IPS-NIHi7 (cell line): ENCODE data around the gene SKOR1.

ENCODE experiments used
- DNase-seq: peaks from one replicate; pipeline ENCODE4 v3.0.0; 2012; ENCODE audit warnings: mixed read lengths; ENCODE audit errors: extremely low spot score

Gene SKOR1

DNA sequence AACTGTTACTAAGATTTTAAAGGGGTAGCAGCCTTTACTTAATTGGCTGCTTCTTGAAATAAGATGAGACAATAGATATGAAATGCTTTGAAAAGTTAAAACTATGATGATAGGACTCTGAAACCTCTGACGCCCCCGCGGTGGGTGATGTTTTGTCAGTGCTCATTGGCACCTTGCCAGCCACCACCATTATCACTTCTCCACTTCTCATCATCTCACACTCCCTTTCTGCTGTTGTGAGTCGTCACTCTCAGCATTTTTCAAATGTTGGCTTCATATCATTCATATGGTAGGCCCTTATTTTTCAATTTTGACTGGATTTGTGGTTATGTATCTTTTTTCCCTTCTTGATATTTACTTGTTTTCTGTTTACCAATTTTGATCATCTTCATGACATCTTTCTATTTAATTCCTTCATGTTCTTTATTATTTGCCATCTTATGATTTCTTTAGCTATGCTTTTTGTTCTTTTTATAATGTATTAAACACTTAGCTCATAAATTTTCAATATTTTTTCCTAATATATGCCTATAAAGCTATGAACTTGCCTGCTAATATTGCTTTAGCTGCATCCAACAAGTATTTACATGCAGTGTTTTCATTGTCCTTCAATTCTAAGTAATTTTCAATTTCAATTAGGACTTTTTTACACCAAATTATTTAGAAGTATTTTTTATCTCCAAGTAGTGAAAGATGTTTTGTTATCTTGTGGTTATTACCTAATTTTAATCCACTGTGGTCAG, 30.3 kb upstream of the SKOR1 start:
- no peak for DNase-seq

DNA sequence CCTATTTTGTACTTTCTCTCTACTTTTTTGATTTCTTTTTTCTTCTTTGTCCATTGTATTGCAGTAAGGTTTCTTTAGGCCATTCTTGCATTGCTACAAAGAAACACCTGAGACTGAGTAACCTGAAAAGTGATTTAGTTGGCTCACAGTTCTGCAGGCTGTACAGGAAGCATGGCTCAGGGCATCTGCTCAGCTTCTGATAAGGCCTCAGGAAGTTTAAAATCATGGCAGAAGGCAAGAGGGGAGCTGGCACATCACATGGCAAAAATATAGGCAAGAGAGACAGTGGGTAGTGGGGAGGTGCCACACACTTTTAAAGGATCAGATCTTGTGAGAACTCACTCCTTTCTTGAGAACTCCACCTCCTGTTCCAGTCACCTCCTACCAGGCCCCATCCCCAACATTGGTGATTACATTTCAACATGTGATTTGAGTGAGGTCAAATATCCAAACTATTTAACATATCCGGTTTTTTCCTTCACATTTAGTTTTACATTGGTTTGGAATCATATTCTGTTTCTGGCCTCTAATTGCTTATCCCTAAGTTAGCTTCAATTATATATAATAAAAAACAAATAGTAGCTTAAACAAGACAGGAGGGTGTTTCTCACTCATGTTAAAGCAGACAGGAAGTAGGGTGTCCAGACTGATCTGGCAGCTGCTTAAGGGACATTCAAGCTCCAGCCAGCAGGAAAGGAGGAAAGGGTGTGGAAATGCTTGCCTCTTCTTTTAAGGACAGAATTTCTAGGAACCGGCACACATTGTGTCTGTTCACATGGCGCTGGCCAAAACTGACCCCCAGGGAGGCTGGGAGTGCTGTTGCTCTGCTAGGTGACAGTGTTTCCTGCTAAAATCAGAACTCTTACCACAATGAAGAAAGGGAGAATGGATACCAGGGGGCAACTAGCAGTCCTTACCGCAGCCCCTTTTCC, 28.8 kb upstream of the SKOR1 start:
- no peak for DNase-seq

DNA sequence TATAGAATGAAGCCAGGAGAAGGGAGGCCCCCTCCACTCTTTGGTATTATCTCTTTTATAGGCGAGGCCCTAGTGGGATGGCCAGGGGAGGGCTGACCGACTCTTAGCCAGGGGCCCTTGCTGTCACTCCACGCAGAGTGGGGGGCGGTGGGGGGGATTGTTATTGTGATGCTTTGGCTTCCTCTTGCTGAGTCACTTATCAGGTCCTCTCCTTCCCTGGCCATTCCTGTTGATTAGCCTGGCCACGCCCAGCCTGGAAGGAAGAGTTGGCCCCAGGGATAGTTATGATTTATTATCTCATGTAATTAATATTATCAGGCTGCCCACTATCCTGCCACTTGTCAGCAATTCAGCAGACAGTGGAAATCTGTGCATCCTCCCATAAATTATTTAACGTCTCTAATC, 25.5 kb upstream of the SKOR1 start:
- no peak for DNase-seq

DNA sequence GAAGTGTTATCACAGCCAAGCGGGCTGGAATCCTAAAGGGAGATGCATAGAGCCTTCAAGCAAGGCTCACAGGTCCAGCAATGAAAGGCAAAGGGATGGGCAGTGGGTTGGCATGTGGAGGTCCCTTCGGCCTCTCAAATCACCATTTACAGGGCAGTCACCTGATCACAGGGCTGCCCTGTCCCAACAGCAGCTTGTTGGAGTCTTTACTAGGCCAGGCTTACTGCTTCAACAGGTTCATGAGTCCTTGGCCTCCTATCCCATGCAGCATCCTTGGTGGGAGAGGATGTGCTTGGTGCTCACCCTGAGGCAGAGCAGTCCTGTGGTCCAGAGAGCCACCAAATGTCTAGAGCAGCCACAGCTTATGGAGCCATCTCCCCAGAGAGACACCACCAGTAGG, 24.2 kb upstream of the SKOR1 start:
- no peak for DNase-seq

DNA sequence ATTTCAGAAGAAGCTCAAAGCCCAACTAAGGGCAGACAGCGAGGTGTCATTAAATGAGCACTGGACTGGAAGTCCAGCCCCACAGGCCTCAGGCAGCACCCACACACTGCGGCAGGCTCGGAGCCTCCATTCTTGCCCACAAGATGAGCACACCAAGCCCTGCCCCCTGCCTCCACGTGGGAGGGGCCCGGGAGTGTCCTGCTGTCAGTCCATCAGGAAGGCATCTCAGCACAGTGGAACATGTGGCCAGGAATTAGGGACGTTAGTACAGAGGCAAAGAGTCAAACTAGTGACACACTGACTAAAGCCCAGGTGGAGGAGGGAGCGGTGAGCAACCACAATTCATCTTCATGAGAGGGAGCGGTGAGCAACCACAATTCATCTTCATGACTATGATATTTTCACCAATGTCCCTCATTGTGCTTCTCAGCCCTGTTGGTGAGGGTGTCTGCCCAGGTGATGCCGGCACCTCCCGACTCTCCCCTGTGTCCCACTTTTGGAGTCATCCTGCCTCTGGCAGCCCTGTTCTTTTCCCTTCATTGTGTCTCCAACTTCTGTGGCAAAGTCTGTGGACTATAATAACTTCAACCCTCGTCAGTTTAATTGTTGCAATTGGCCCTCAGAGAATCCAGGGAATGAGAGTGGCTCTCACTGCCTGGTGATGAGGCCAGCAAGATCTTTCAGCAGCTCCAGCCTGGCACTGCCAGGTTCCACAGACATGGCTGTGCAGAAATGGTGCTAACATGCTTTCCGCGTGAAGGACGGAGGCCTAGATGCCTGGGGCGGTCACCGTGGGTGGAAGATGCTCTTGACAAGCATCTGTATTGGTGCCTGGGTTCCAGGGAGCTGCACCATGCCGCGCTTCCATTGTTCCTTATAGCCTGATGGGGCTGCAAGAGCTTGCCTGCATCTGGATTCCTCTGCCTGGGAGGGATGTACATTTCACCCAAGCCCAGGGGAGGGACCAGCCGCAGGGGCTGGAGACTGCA, 23.1 kb upstream of the SKOR1 start:
- no peak for DNase-seq

DNA sequence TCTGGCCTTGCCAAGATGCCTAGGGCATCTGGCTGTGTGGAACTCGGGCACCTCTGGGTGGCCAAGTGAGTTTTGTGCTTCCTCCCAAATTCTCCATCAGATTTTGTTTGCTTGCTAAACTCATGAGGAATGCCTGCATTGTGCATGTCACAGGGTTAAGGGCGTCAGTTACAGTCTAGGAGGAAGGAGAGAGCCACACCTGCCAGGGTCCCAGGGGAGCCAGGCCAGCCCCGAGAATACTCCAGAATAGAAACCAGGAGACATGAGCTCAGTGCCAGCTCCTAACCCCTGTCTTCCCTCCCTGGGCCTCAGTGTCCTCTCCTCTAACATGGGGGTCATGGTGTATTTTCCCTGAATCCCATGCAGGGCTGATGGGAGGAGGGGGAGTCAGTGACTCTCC, 22.0 kb upstream of the SKOR1 start:
- no peak for DNase-seq

DNA sequence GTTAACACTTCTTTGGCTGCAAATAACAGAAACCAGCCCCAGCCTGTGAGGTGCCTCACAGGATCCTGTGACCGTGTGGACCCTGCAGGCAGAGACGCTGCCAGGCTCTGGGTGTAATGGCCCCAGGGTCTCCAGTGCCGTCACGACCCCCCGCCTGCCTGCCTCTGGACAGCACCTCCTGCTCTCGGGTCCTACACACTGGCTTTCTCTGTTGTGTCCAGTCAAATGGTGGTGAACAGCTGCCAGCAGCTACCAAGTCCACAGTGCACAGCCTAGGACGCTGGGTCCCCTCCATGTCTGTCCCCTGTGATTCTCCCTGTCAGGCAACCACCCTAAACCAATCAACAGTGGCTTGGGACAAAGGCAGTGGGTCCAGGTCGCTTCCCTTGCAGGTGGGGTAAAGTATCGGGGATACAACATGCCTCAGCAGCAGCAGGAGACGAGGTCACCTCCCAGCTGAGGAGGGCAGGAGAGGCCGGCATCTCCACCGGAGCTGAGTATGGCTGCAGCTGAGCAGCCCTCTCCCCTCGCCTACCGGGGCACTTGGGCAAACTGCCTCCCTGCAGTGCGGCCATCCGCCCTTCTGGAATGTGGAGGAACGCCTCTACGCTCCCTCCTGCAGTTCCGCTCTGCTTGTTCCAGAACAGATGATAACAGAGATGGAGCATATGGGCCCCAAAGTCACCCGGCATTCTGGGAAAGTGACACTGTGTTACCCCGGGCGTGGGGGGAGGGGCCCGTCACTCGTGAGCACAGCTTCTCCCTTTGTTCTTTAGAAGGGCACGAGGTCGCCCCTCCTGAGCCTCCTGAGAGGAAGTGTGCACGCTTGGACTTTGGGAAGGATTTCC, 21.1 kb upstream of the SKOR1 start:
- DNase-seq, result peak; percentile 68

DNA sequence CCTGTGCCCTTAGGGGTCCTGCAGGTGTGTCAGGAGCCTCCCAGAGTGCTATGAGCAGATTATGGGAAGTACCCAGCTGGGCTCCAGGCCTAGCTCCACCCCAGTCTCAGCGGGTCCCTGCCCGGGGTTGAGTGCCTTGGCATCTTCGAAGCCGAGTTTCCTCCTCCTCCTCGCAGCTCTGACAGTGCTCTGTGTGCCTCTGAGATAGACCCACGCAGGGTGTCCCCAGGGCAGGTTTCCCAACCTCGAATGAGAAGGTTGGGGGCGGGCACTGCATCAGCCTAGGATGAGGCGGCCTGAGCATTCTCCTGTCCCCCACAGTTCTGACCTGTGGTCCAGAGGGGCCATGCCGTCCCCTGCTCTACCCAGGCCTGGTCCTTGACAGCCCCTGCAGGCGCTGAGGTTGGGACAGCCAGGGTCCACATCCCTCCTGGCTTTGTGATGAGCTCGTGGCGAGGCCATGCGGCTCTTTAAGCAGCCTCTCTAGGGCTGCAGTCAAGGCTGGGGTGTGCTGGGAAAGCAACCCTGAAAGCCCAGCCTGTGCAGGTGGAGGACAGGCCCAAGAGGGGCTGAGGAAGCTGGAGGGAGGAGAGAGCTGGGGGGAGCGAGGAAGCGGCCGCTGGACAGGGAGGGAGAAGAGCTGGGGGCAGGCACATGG, 20.2 kb upstream of the SKOR1 start:
- DNase-seq, result no peak

DNA sequence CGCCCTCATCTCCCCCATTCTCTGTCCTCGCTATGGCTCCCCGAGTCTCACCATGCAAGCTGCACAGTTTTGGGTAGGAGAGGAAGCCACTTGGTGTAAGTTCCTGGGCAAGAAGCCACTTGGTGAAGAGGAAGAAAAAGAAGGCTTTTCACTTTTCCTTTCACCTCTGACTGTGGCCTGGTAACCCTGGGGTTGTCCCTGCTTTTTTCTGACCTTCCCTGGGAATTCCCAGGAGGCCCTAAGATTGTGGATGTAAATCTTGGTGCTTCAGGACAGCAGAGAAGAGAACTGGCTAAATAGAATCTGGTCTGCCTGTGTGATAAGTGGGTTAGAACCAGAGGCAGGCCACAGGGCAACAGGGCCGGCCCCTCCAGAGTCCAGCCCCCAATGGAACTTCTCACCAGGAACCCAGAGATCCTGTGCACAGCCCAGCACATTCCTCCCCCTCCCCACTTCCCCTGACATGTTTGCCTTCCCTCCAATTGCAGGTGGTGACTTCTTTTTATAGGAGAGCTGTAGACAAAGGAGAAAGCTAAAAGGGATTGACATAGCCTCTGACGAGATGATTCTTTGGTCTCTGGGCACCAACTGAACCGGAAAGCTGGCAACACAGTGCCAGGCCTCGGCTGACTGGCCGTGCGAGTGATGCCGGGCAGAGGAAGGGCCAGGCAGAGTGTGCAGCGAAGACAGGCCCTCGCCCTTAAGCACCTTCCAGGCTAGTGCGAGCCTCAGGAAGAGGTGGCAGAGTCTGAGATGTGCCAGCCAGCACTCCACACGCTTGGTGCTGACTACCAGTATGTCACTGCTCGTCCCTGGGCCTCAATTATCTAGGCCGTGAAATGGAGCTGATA, 19.4 kb upstream of the SKOR1 start:
- DNase-seq, result no peak

DNA sequence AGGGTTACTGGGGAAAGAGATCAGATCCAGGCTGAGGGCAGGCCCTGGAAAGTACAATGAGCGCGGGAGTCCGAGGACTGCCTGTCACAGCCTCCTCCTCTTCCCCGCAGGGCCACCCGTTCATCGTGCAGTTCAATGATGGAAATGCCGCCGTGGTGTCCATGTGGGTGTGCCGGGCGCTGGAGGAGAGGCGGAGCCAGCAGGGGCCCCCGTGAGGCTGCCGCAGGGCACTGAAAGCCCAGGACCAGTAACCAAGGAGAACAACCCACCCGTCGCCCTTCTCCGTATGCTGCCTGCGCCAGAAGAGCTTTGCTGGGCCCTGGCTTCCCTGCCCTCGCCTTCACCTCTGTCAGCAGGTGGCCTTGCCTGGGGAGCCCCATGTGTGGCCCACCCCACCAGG, 18.8 kb upstream of the SKOR1 start:
- no peak for DNase-seq

DNA sequence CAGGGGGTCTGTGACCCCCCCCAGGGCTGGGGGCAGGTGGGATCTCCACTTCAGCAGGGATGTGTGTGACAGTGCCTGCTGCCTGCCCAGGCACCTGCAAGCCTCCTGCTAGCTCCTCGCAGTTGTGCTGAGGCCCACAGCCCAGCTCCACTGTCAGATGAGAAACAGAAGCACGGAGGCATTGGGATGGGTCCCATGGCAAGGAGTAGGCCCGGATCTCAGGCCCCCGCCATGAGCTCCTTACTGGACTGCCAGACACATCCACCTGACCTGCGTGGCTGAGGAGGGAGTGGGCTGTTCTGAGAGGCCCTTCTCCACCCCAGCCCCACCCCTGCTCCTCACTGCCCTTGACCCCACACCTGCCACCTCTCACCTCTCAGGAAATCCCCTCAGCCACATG, 18.2 kb upstream of the SKOR1 start:
- no peak for DNase-seq

DNA sequence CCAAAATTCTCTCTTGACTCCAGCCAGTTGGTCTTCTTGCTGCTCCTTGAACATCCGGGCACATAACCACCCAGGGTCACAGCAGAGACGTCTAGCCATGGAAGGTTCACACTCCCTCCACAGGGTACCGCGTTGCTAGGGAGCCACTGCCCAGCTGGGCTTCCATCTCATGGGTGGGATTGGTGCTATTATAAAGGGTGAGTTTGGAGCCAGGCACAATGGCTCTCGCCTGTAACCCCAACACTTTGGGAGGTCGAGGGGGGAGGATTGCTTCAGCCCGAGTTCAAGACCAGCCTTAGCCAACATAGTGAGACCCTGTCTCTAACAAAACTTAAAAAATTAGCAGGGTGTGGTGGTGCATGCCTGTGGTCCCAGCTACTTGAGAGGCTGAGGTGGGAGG, 17.5 kb upstream of the SKOR1 start:
- DNase-seq, result no peak

DNA sequence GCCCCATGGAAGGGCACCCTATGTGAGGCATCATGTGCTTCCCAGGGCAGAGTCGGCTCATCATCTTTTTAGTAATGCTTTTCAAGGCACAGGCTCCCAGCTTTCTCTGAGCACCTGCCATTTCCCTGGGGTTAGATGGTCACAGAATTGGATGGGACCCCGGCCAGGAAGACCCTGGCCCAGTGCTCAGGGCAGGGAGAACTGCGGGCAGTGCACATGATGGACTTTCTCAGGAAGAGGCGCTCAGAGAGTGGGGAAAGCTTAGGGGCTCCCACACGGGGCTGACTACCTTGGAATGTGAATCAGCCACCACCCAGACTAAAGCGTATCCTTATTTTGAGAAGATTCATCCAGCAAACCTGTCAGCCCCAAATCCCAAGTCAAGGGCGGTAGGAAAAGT, 16.5 kb upstream of the SKOR1 start:
- DNase-seq, result no peak

DNA sequence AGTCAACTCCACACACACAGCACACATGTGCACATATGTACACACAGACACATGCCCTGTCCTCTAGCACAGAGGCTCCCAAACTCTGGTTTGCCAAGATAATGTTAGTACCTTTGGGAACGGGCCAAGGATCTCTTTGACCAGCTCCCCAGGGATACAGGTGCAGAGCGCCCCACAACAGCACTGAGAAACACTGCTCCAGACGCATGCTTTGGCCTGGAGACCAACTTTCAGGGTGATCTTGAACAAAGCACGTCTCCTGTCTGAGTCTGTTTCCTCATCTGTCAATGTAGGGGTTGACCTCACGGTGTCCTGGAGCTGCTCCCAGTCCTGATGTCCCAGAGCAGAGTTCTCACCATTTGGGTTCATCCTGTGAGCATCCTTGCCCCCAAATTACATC, 15.9 kb upstream of the SKOR1 start:
- no peak for DNase-seq

DNA sequence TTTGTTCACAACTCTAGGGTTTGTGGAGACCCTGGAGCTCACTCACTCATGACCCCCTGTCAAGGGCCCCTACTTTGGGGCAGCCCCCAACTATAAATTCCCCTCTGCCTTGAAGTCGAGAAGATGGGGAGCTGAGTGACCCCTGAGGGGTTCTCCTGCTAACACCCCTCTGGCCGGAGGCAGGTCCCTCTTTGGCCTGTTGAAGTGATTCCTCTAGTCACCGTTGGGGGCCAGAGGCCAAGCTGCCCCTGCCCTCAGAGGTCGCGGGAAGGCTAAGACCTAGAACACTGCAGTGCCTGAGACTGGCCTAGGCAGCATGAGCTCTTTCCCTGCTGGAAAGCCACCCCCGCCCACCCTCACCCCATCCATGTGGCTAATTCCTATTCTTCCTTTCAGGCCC, 15.4 kb upstream of the SKOR1 start:
- no peak for DNase-seq

DNA sequence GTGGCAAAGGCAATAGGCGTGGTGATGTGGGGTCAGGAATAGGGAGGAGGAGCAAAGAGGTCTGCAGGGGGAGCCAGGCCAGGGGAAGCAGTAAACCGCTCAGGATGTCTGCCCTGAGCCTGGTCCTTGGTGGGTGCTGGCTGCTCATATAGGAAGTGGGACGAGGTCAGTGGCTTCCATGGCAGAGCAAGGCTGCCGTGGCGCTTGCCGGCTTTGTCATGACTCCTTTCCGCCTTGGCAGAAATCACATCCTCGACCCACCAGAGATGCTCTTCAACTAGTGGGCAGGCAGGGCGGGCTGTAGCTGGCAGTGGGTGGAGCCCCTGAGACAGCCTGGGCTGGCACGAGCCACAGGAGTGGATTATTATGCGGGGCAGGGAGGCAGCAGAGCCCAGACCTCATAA, 13.1 kb upstream of the SKOR1 start:
- no peak for DNase-seq

DNA sequence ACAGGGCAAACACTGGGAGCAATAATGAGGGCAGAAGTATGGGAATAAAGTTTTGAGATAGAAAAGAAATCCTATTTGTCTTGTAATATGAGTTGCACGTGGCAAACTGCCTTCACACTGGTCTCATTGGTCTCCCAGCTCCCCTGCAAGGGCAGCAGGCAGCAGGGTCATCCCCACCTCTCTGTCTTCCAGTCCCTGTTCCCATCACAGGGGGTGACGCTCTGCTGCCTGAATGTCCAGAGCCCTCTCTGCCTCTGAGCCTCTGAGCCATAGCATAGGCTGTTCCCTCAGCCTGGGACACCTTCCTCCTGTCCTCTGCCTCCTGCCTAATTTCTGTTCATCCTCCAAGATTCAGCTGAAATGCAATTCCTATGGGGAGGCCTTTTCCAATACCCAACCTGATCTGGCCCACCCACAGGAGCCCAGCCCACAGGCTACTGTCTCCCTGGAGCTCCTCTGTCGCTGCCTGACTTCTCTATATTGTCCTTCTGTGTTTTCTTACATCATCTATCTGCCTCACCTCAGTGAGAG, 12.1 kb upstream of the SKOR1 start:
- DNase-seq, result no peak

DNA sequence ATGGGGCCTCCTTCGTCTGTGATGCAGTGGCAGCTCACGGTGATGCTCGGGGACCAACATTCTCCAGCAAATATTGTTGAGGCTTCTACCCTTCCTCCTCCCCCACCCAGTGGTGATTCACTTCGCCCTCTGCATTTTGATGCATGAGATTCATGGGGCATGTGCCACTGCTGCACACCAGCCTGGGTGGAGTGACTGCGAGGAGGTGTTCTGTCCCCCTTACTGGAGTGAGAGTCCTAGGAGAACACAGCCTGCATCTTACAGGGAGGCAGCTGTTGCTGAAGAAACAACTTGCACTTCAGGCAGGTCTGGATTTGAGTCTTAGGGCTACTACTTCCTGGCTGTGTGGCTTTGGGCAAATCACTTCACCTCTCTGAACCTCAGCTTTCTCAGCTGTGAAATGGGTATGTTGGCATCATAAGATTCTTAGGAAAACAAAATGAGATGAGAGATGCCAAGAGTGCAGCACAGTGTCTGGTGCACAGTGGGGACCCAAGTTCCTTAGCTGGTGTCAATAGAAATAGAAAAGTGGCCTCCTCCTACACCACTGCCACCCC, 10.2 kb upstream of the SKOR1 start:
- DNase-seq, result no peak

DNA sequence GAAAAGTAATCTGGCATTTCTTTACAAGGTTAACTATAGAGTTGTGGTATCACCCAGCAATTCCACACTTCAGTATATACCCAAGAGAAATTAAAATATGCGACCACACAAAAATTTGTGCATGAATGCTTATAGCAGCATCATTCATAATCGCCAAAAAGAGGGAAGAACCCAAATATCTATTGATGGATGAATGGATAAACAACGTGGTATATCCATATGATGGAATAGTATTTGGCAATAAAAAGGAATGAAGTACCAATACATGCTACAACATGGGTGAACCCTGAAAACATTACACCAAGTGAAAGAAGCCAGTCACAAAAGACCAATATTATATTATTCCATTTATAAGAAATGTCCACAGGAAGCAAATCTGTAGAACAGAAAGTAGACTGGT, 8.6 kb upstream of the SKOR1 start:
- DNase-seq, result no peak
